Astrocyte (in vitro differentiated cells and primary cell): ENCODE measurements around the gene PPP4R4.

Source experiments
- CTCF ChIP-seq: IDR thresholded peaks from 2 replicates; pipeline ENCODE4 v1.5.1; 2011; ENCODE audit warnings: low read depth, mild to moderate bottlenecking, inconsistent platforms, low read length, moderate library complexity; ENCODE audit not compliant: insufficient read depth
- EZH2 ChIP-seq: IDR thresholded peaks from 2 replicates; pipeline ENCODE4 v1.6.1; 2012; ENCODE audit warnings: mild to moderate bottlenecking, low read length, inconsistent platforms; ENCODE audit not compliant: insufficient read depth

- TF ChIP-seq CTCF = no peak
- TF ChIP-seq EZH2 = no peak
These were observed 35.9 kb upstream of the PPP4R4 start for GRCh38 chr14:94138251-94138650.
